Measurements from ENCODE around the gene TOM1L2.
A peak's percentile ranks its signal among the peaks of the same experiment; 100 is the strongest.

Gene TOM1L2

GRCh38 chr17:17892731-17893130, 79.5 kb downstream of the TOM1L2 start:
- no peak for DNase-seq

GRCh38 chr17:17892009-17892408, 80.2 kb downstream of the TOM1L2 start:
- DNase-seq: no peak

DNA sequence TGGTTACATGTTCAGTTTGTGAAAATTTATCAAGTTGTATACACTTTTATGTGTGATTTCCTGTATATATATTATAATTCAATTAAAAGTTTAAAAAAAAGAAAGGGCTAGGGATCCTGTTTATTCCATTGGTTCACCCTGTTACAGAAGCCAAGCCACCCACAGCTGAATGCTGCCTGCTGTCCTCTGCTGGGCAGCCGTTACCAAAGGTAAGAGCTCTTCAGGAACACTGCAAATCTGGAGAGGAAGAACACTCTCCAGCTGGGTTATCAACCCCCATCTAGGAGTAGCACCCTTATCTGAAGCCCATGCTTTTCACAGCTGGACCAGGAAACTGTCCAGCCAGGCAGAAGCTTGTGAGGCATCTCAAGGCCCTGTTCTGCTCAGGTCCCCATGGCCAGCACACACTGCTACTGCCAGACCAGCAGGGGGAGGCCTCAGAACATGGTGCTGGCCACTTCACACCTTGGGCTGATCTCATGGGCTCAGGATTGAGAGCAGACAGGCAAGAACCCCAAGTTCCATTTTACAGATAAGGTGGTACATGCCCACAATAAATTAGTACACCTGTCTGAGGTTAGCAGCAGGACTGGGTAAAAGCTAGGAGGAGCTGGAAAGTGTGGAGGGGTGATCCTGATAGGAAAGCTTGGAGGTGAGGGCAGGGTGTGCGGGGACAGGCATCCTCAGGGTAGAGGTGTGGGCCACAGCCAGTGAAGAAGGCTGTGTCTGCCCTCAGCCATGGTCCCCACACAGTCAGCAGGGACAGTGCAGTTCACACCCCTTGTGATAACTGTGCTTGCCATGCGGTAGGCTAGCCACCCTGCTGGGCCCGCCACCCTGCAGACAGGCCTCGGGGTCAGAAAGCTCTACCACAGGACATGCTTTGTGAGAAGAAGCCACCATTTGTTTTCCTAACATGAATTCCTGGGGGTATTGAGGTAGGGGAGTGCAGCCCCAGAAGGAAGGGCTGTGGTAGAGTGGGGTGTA, 81.1 kb downstream of the TOM1L2 start:
- DNase-seq: peak in 1 of 2 experiments; percentile 37

DNA sequence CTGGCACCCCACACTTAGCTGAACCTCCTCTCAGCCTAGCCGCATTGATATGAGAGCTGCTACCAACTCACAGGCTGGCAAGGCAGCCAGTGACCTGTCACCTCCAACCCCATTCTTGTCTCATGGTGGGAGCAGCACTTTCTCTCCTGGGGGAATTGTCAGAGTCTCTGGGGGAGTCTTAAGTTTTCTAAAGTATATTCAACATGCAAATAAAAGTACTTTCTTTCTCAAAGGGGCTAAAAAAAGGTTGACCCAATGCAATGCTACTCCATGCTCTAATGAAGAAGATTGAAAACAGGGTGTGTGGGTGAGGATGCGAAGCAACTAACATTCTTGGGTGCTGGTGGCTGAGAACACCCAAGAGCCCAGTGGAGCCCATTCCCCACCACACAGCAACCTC, 82.3 kb downstream of the TOM1L2 start:
- DNase-seq: no peak

GRCh38 chr17:17888821-17889220, 83.4 kb downstream of the TOM1L2 start:
- DNase-seq: no peak

DNA sequence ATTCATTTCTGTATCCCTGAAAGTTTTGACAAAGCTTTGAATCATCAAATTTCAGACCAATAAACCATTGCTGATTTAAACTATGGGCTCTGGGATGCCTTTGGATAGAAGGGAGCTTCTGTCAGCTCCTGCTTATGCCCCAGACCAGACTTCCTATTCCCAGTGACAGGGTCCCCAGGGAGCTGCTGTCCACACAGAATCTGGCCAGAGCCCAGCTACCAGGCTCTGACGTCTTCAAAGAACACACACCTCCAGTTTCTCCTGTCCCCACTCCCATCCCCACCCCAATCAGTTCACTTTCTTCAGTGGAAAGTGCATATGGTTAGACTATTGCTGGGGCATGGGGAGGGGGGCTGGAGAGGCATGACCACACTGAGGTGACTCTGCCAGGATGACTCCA, 83.8 kb downstream of the TOM1L2 start:
- DNase-seq: no peak

- DNase-seq: no peak
Observed at GRCh38 chr17:17887752-17888304, 84.4 kb downstream of the TOM1L2 start.

- no peak for DNase-seq
Observed at GRCh38 chr17:17886726-17887125, 85.5 kb downstream of the TOM1L2 start.

DNA sequence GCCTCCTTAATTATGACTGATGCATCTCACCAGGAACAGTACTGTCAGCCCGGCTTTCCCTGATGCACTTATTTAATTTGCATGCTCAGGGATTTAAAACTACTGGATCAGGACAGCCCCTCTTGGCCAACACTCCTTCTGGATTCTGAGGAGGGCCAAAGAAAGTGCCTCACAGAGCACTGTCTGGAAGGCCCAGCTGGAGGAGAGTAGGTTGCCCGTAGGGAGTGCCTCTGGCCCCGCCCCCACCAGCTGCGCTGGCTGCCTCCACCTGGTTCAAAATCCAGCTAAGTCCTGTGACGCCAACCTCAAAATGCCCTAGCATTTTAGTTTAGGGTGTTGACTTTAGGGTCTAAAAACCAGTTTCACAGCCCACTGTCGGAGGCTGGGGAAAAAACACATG, 86.0 kb downstream of the TOM1L2 start:
- no peak for DNase-seq

DNA sequence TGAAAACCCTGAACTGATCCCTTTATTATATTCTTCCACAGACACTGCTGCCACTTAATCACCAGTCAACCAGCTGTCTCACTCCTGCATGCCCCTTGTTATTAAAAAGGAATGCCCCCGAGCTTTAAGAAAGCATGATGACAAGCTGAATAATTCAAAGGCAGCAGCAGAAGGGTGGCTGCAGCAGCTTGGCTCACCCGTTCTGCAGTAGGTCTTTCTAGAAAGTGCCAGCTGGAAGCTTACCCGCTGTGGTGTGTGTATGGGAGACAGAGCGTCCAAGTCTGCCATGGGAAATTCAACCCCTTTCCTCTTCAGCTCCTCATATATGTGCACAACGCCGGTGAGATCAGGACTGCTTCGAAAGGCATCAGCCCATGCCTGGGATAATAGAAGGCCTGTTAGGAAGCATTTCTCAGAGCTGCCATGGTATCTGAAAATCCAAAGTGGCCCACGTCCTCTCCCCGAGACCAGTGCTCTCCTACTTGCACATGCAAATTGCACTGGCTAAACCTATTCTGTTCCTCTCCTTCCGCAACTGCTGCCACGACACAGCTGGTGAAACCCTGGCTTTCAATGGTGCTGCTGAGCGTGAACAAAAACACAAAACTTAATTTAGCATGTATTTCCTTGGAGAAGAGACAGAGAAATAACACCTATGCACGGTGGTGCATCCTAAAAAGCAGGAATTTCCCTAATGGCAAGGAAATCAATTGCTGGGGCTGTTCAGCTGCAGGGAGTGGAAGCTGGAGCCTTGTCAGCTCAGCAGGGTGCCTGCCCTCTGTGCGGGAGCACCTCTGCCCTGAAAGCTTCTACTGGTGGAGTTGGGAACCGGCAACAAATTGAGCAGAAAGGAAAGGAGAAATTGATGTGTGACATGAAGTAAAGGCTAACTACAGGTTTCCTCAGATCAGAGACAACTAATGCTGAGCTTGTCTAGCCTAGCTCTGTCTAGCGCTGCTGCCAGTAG, 87.5 kb downstream of the TOM1L2 start:
- DNase-seq: no peak

DNA sequence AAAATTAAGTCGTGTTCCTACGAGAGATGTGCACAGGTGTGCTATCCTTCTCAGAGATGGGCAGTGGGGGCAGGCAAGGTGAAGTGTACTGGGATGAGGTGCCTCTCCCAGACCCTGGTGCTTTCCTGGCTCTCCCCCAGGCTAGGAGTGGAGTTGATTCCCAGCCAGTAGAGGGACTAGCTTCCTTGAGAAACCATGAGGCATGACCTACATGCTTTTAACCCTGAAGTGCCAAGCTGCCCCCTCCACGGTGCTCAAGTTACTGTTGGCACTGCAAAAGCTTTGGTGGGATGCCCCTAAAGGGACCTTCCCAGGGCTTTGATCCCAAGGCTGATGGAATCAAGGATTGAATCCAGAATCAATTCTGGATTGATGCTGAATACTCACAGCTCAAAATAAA, 88.4 kb downstream of the TOM1L2 start:
- DNase-seq: no peak

DNA sequence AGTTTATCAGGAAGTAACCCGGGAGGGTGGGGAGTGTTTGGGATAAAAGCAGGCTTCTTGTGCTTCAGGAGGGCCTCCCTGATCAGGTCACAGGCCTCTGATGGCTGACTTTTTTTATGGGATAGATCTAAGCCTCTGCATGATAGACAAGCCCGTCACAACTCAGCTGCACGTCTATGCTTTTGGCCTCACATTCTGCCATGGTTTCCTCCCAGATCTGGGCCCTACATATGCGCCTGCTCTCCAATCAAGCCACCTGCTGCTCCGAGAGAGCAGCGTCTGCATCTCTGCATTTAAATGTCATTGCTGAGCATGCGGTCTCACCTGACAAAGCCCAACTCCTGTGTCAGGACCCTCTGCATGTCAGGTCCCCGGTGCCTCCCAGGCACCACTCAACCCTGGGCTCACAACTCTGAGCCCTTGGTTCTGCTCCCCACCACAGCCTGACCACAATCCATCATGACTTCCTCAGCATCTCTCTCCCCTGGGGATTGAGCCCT, 90.1 kb downstream of the TOM1L2 start:
- no peak for DNase-seq

- DNase-seq: no peak
Observed at GRCh38 chr17:17880577-17881196, 91.5 kb downstream of the TOM1L2 start.

GRCh38 chr17:17877529-17878358, 94.5 kb downstream of the TOM1L2 start:
- no peak for DNase-seq

DNA sequence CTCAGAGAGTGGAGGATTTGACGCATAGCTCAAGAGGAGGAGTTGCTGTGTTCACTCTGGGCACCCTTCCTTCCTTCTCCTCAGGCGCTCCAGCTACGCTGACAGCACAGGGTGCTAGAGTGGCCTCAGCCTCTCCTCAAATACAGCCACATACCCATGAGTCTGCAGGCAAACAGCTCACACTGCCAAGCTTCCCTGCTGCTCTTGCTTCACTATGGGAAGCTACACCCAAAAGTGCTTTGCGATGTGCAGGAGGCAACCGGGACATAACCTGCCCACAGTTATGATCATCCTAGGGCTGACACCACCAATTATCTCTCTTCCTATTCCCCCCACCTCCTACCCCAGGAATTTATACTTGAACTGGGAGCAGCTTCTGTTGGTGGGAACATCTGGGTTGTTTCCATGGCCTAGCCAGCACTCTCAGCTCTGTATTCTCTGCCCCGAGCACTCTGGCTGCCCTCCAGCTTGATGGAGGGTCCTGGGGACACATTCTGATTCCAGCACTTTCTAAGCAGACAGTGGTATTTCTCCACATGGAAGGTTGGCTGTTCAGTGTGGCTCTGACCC, 95.2 kb downstream of the TOM1L2 start:
- no peak for DNase-seq

DNA sequence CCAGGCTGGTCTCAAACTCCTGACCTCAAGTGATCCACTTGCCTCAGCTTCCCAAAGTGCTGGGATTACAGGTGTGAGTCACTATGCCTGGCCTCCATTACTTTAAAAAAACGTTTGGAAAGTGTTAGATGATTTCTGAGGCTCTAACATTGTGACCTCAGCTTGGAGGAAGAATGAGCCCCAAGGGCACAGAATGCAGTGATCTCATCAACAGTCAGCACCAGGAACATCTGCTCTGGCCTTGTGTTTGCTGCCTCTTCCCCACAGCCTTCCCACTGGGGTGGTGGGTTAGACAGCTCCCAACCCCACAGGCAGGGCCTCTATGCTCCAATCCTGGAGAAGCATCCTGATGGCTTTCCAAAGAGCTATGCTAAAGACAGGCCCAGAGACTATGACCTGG, 97.7 kb downstream of the TOM1L2 start:
- no peak for DNase-seq

DNA sequence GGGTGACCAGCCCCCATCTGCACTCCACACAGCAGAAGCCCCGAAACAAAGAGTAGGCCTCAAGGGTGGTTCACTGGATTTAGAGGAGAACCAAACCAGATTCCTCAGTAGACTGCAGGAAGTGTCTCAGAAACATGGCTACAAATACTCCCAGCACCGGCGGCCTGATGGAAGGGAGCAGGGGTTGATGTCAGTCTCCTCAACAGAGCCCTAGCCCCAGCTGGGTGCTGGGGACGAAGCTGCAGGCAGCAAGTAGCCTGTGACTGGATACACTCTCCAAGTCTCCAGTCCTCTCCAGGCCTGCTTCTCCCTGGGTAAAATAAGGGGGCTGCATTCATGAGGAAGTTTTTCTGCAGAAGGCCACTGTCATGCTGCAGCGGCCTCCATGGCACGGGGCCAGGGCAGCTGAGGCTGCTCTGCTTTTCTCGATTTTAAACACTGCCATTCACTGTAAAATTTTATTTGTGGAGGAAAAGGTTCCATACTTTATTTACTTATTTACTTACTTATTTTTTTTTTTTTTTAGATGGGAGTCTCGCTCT, 98.7 kb downstream of the TOM1L2 start:
- DNase-seq: no peak

DNA sequence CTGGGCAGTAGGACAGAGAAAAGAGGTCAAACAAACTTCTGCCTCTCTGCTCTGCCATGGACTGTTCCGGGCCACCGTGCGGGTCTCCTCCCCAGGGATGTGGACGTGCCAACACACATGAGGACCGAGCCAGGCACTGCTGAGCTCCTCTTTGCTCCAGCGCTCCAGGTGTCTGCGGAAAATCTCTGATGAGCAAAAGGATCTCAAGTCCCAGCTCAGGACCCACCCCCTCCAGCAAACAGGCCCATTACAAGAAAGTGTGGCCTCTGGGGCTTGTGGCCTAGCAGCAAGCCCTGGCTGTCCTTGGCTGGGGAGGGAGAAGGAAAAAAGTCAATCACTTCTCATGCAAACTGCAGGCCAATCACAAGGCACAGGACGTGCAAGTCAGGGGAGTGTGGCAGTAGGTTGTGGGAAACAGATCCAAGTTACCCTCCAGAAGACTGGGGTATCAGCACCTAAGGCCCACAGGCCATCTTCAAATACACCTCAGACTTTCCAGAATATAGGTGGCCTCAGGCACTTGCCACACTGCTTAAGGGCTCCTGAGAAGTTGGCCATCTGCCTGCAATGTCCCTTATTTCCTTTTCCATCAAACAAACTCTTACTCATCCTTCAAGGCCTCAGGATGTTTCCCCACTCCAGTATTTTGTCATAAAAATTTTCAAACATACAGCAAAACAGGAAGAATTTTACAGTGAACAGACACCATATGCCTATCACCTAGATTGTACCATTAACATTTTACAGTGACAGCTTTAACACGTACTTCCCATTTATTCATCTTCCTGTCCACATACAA, 99.5 kb downstream of the TOM1L2 start:
- no peak for DNase-seq

GRCh38 chr17:17871913-17872312, 100.3 kb downstream of the TOM1L2 start:
- no peak for DNase-seq

GRCh38 chr17:17870247-17870646, 102.0 kb downstream of the TOM1L2 start:
- DNase-seq: no peak
